NOMO-1 treated with dmso at 0.1 percent for 144 hours (cell line): ENCODE results near the gene TNNT1.

Experiments used
- DNase-seq: peaks from one replicate; lab custom pipeline; 2025; ENCODE audit not compliant: unreplicated experiment; lab: John Stamatoyannopoulos, UW

The TNNT1 gene

DNA sequence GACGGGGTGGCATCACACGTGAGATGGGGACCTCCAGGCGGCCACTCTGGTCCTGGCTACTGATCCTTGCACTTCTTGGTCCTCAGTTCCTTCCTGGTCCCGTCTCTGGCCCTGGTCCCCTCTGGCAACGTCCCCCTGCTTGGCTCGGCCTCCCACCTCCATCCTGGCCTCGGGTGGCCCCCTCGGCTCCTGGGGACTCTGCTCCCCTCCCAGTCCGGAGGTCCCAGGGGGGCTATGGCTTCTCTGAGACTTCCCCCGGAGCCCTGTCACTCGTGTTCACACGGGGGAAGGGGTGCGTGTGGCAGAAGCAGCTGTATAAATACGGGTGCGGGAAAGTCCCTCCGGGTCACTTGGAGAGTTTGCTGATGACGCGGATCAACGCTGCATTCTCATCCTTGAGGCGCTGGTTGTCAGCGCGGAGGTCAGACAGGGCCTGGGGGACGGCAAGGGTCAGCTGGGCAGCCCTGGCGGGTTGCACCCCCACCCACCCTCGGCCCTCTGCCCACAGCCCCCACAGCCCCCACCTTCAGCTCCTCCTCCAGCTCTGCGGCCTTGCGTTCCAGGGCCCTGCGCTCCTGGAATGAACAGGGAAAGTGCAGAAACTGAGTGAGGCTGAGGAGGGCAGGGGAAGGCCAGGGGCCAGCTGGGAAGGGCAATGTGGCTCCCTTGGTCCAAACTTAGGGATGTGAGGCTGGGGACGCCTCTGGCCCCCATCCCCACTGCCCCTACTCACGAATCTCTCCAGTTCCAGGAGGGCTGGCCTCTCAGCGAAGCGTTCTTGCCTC, 57.7 kb downstream of the TNNT1 start:
- DNase-seq: no peak

GRCh38 chr19:55090564-55090963, 58.4 kb downstream of the TNNT1 start:
- no peak for DNase-seq

DNA sequence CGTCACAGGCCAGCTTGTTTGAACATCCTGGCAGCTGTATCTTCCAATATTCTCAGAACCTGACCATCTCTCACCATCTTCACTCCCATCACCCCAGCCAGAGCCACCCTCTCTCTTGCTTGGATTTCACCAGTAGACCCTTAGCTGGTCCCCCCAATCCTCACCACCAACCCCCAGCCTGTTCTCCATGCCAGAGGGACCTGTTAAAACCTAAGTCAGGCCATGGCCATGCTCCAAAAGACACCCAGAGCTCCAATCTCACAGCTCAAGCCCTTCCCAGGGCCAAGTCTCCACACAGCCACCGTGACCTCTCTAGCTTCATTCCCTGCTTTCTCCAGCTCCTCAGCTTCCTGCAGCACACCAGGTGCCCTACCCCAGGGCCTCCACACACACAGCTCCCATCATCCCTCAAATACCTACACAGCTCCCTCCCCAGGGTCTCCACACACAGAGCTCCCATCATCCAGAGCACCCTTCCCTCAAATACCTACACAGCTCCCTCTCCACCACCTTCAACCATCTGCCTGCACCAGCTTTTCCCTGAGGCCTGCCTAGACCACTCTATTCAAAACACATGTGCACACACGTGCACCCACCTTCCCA, 59.6 kb downstream of the TNNT1 start:
- no peak for DNase-seq

DNA sequence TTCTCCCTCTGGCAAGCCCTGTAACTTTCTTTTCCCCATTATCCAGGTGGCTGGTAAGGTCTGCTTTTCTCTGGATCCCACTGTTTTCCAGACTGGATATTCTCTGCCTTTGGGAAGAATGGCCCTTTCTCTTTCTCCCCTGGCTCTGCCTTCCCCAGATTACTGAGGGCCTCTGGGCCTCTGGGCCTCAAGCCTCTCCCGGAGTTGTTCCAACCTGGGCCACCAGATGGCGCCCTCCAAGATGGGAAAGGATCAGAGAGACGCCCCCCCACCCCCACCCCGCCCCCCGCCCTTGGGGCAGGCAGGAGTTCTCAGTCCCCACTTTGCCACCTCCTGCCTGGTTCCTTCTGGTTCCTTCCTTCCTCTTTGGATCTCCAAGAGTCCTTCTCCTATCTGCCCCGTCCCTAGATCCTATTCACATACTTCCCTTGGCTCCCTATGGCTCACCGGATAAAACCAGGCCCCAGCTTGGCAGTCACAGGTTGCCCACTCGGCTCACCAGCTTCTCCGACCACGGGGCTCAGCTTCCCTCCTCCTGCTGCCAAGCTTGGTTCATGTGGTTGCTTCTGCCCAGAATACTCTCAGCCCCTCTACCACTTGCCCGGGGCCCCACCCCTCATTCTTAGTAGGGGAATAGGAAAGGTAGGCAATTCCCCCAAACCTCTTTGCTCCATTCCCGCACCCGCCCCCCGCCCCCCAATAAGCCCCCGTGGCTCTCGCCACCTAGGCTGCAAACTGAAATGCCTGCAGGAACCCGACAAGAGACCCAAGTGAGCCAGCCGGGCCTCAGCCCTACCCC, 60.3 kb downstream of the TNNT1 start:
- DNase-seq: no peak

- no peak for DNase-seq
Measured at GRCh38 chr19:55088021-55088451, 61.0 kb downstream of the TNNT1 start.

- DNase-seq: no peak
Measured at GRCh38 chr19:55087542-55087901, 61.5 kb downstream of the TNNT1 start.

- DNase-seq: no peak
Measured at GRCh38 chr19:55086730-55087541, 62.1 kb downstream of the TNNT1 start.

- no peak for DNase-seq
Measured at GRCh38 chr19:55085923-55086715, 62.9 kb downstream of the TNNT1 start.

- DNase-seq: no peak
Measured at GRCh38 chr19:55084416-55084815, 64.6 kb downstream of the TNNT1 start.

DNA sequence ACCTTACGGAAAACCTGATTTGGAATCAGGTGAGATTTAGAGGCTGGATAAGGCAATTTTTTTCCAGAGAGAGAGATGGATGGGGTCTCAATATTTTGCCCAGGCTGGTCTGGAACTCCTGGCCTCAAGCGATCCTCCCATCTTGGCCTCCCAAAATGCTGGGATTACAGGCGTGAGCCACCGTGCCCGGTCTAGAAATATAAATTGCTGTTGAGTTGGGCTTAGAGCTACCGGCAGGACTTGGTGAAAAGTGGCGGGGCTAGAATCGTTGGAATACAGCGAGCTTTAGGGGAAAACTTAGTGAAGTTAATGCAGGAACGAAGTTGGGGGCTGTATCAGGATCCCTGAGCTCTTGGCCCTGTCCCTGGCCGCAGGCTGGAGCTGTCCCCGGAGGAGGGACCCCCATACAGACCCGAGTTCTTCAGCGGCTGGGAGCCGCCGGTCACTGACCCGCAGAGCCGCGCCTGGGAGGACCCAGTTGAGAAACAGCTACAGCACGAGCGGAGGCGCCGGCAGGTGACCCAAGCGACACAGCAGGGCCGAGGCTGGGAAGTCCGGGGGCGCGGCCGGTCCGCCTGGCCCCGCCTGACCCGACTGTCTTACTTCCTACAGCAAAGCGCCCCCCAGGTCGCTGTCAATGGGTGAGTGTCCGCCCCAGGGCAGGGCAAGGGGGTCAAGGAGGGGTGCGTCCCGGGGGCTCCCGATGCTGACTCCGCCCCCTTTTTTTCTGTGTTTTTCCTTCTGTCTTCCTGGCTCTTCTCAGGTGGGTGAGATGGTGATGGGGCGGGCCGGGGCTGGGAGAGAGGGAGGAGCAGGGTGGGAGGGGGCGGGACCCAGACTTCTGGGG, 65.8 kb downstream of the TNNT1 start:
- DNase-seq: no peak
